Nephron progenitor cell (in vitro differentiated cells): ENCODE data around the gene VAV1.

Experiments used
- DNase-seq: peaks from one replicate; pipeline ENCODE4 v3.0.0; 2021
- H3K27ac Mint-ChIP-seq: 2 replicates; pipeline ENCODE4 v1.8.0; 2021; ENCODE audit warnings: mild to moderate bottlenecking, moderate library complexity, mixed read lengths
- H3K27me3 Mint-ChIP-seq: 2 replicates; pipeline ENCODE4 v1.8.0; 2021; ENCODE audit warnings: mild to moderate bottlenecking, low read depth, mixed read lengths; ENCODE audit not compliant: poor library complexity
- H3K36me3 Mint-ChIP-seq: 2 replicates; pipeline ENCODE4 v1.8.0; 2021; ENCODE audit warnings: low read depth, mixed read lengths
- H3K4me1 Mint-ChIP-seq: 2 replicates; pipeline ENCODE4 v1.8.0; 2021; ENCODE audit warnings: mixed read lengths
- H3K4me3 Mint-ChIP-seq: 2 replicates; pipeline ENCODE4 v1.8.0; 2021; ENCODE audit warnings: mild to moderate bottlenecking, moderate library complexity, mixed read lengths
- H3K9me3 Mint-ChIP-seq: 2 replicates; pipeline ENCODE4 v1.8.0; 2021; ENCODE audit warnings: mild to moderate bottlenecking, moderate library complexity, mixed read lengths
- CTCF ChIP-seq: fragments of 200-600 bp; sonication (generic); IDR thresholded peaks from 2 replicates; pipeline ENCODE4 v1.5.0; 2021; ENCODE audit warnings: antibody characterized with exemption

VAV1 gene

GRCh38 chr19:6728346-6728745, 44.2 kb upstream of the VAV1 start:
- DNase-seq, result no peak
- Mint-ChIP-seq H3K36me3 (peaks cover 7% of the 10 kb centered on the region), H3K27ac (peak overlapping the region; percentile 74), H3K27me3 (peaks cover 7% of the 10 kb centered on the region), H3K4me1 (peaks cover 36% of the 10 kb centered on the region), H3K9me3 (peaks cover 5% of the 10 kb centered on the region), H3K4me3 (no peak overlapping the region)
- TF ChIP-seq CTCF, result no peak

- peaks cover 6% of the 10 kb centered on the region for H3K27me3 Mint-ChIP-seq
- no peak for DNase-seq
- no peak overlapping the region for H3K27ac Mint-ChIP-seq
- H3K9me3 Mint-ChIP-seq, result peaks cover 5% of the 10 kb centered on the region
- TF ChIP-seq CTCF, result no peak
- H3K36me3 Mint-ChIP-seq, result peaks cover 11% of the 10 kb centered on the region
- peak overlapping the region; percentile 36 for H3K4me3 Mint-ChIP-seq
- H3K4me1 Mint-ChIP-seq, result peaks cover 37% of the 10 kb centered on the region
These were observed 42.8 kb upstream of the VAV1 start for GRCh38 chr19:6729573-6730152.

- Mint-ChIP-seq H3K36me3 (peaks cover 11% of the 10 kb centered on the region), H3K27ac (no peak overlapping the region), H3K27me3 (peaks cover 3% of the 10 kb centered on the region), H3K4me3 (peak overlapping the region; percentile 47), H3K4me1 (peaks cover 40% of the 10 kb centered on the region), H3K9me3 (peaks cover 5% of the 10 kb centered on the region)
- no peak for TF ChIP-seq CTCF
- DNase-seq, result peak; percentile 81
These were observed 42.2 kb upstream of the VAV1 start for GRCh38 chr19:6730153-6730804.

- H3K36me3 Mint-ChIP-seq, result peaks cover 11% of the 10 kb centered on the region
- no peak overlapping the region for H3K27ac Mint-ChIP-seq
- peaks cover 44% of the 10 kb centered on the region for H3K4me1 Mint-ChIP-seq
- DNase-seq, result no peak
- H3K4me3 Mint-ChIP-seq, result no peak overlapping the region
- H3K9me3 Mint-ChIP-seq, result peaks cover 5% of the 10 kb centered on the region
- no peak for TF ChIP-seq CTCF
- H3K27me3 Mint-ChIP-seq, result no peaks in the 10 kb centered on the region
These were observed 41.4 kb upstream of the VAV1 start for GRCh38 chr19:6730941-6731670.

- no peak for DNase-seq
- Mint-ChIP-seq H3K4me3 (no peak overlapping the region), H3K36me3 (peaks cover 11% of the 10 kb centered on the region), H3K4me1 (peaks cover 50% of the 10 kb centered on the region), H3K27me3 (no peaks in the 10 kb centered on the region), H3K9me3 (peaks cover 5% of the 10 kb centered on the region), H3K27ac (no peak overlapping the region)
- no peak for TF ChIP-seq CTCF
These were observed 40.7 kb upstream of the VAV1 start for GRCh38 chr19:6731822-6732221.
